Activated T-cell treated with anti-CD3 and anti-CD28 coated beads, Interleukin-2, amount 50 U/mL, for 4 hours (primary cell): ENCODE data around the gene SH3GL2. TPM values are rescaled to one million over a fixed set of nuclear protein-coding genes. Genes with fewer than 3 reads are reported as not detected.

Experiments
- ATAC-seq, 2 donors: fragments of 200-7000 bp; cut with Tn5 transposase; one replicate each; pipeline ENCODE4 v1.10.0; 2021
- DNase-seq: peaks from one replicate; pipeline ENCODE4 v3.0.0-alpha.2; 2020
- H3K27me3 Mint-ChIP-seq: one replicate; pipeline ENCODE4 v1.8.0; 2021; ENCODE audit warnings: low read depth, mixed read lengths
- H3K36me3 Mint-ChIP-seq: one replicate; pipeline ENCODE4 v1.8.0; 2022; ENCODE audit warnings: mixed read lengths; ENCODE audit not compliant: insufficient read depth
- H3K4me1 Mint-ChIP-seq: one replicate; pipeline ENCODE4 v1.8.0; 2021; ENCODE audit warnings: low read depth, mixed read lengths
- H3K4me3 Mint-ChIP-seq: one replicate; pipeline ENCODE4 v1.8.0; 2021; ENCODE audit warnings: mild to moderate bottlenecking, moderate library complexity, mixed read lengths
- H3K9me3 Mint-ChIP-seq: one replicate; pipeline ENCODE4 v1.8.0; 2021; ENCODE audit warnings: mixed read lengths
- total RNA-seq, 3 donors: library from RNA; stranded (reverse); gene quantifications; one replicate each; pipeline ENCODE4 v1.2.1, GENCODE V29; 2021

SH3GL2 gene
- total RNA-seq, 3 donors from 2014 or later = not detected

DNA sequence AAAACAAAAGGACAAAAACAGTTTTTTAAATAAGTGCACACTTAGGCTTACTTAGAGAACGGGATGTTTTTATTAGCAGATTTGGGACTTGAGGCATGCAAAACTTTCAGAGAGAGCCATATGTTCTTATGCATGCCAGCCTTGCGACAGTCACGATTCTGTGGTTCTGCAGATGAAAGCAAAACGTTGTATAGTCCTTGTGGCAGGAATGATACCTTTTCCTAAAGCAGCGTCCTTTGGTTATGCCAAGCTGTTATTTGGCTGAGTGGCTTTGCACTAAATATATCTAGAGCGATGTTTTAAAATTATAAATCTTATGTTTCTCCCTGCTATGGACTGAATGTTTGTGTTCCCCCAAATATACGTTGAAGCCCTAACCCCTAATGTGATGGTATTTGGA lies 152.0 kb downstream of the SH3GL2 start:
- Mint-ChIP-seq H3K4me1 (no peaks in the 10 kb centered on the region), H3K4me3 (no peak overlapping the region), H3K36me3 (no peaks in the 10 kb centered on the region), H3K9me3 (no peaks in the 10 kb centered on the region), H3K27me3 (no peaks in the 10 kb centered on the region)
- no peak for DNase-seq
- ATAC-seq = no peak

DNA sequence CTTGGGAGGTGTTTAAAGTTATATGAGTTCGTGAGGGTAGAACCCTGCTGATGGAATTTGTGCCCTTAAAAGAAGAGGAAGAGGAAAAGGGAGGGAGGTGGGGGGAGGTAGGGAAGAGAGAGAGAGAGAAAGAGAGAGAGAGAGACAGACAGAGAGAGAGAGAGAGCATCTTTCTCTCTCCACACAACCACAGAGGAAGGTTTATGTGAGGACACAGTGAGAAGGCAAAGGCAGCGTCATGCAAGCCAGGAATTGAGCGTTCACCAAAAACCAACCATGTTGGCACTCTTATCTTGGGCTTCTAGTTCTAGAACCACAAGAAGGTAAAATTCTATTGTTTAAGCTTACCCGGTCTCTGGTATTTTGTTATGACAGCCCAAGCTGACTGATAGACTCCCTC lies 152.4 kb downstream of the SH3GL2 start:
- DNase-seq = no peak
- H3K27me3 Mint-ChIP-seq = no peaks in the 10 kb centered on the region

GRCh38 chr9:17734674-17735073 lies 155.8 kb downstream of the SH3GL2 start:
- Mint-ChIP-seq H3K36me3 (no peaks in the 10 kb centered on the region), H3K27me3 (no peaks in the 10 kb centered on the region), H3K9me3 (peaks cover 5% of the 10 kb centered on the region), H3K4me3 (no peak overlapping the region), H3K4me1 (no peaks in the 10 kb centered on the region)
- ATAC-seq = no peak
- DNase-seq = no peak

More for the DNA sequence above, 152.4 kb downstream of the SH3GL2 start:
- Mint-ChIP-seq H3K4me3 (no peak overlapping the region), H3K4me1 (no peaks in the 10 kb centered on the region), H3K36me3 (no peaks in the 10 kb centered on the region), H3K9me3 (no peaks in the 10 kb centered on the region)
- no peak for ATAC-seq

- Mint-ChIP-seq H3K36me3 (no peaks in the 10 kb centered on the region), H3K4me3 (no peak overlapping the region), H3K9me3 (peaks cover 5% of the 10 kb centered on the region), H3K4me1 (no peaks in the 10 kb centered on the region), H3K27me3 (no peaks in the 10 kb centered on the region)
- no peak for DNase-seq
- ATAC-seq = no peak
Measured at GRCh38 chr9:17735859-17736258, 157.0 kb downstream of the SH3GL2 start.

DNA sequence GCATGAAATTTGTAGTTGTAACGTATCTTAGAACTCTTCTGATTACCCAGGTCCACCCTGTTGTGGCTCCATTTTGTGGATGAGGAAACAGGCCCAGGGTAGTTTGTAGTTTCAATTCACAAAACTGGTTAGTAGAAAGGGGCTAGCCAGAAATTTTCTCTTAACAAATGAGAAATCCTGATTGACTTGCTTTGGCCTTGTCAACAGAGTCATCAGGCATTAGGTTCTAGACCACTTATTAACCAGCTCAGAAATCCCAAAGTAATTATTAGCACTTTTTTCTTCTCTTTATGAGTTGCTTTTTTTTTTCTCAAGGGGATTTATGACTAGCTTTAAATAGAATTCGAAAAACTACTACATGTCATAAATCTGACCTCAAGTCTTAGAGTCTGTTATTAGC lies 160.2 kb downstream of the SH3GL2 start:
- DNase-seq (no peak), ATAC-seq (no peak)
- peaks cover 5% of the 10 kb centered on the region for H3K9me3 Mint-ChIP-seq
- H3K4me3 Mint-ChIP-seq = no peak overlapping the region
- no peaks in the 10 kb centered on the region for H3K36me3 Mint-ChIP-seq
- no peaks in the 10 kb centered on the region for H3K4me1 Mint-ChIP-seq
- H3K27me3 Mint-ChIP-seq = no peaks in the 10 kb centered on the region

GRCh38 chr9:17739736-17740135 lies 160.9 kb downstream of the SH3GL2 start:
- Mint-ChIP-seq H3K27me3 (no peaks in the 10 kb centered on the region), H3K4me1 (no peaks in the 10 kb centered on the region), H3K4me3 (no peak overlapping the region), H3K9me3 (peaks cover 5% of the 10 kb centered on the region), H3K36me3 (no peaks in the 10 kb centered on the region)
- ATAC-seq = no peak
- no peak for DNase-seq

DNA sequence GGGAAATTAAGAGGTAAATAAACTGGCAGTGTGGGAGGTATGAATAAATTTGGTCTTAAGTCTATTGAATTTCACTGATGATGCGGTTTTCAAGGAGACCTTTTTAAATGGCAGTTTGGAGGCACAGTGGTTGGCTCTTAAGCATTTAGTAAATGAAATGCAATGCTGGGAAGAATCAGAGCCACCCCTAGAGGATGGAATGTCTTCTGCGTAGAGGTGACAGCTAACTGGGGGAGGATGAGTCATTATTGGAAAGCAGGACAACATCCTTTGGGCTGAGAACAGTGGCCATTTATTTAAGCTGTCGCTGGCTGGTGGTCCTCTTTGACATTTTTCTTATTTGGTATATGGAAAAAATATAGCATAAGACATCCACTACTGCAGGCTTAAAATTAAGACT lies 163.2 kb downstream of the SH3GL2 start:
- no peak for ATAC-seq
- H3K36me3 Mint-ChIP-seq = no peaks in the 10 kb centered on the region
- no peak for DNase-seq
- no peaks in the 10 kb centered on the region for H3K27me3 Mint-ChIP-seq
- no peaks in the 10 kb centered on the region for H3K9me3 Mint-ChIP-seq
- no peaks in the 10 kb centered on the region for H3K4me1 Mint-ChIP-seq
- no peak overlapping the region for H3K4me3 Mint-ChIP-seq

GRCh38 chr9:17744786-17745185 lies 165.9 kb downstream of the SH3GL2 start:
- ATAC-seq (no peak), DNase-seq (no peak)
- H3K27me3 Mint-ChIP-seq = no peaks in the 10 kb centered on the region
- H3K36me3 Mint-ChIP-seq = no peaks in the 10 kb centered on the region
- H3K9me3 Mint-ChIP-seq = peaks cover 3% of the 10 kb centered on the region
- no peaks in the 10 kb centered on the region for H3K4me1 Mint-ChIP-seq
- no peak overlapping the region for H3K4me3 Mint-ChIP-seq

DNA sequence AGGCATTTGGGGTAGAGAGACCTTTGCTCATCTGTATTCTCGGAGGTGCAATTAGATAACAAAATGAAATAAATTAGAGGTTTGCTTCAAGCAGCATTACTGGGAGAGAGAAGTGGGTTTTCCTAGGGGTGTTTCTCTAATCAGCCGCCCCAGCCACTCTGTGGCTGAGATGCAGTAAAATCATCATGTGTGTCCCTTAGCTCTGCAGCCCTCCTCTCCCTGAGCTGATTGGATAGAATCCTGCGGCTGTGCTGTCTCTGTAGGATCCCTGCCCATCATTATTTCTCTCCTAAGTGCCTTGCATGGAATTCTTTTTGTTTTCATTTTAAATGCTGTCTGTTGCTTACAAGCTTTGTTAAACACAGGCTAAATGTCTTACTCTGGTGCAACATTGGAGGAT lies 171.4 kb downstream of the SH3GL2 start:
- H3K4me1 Mint-ChIP-seq = no peaks in the 10 kb centered on the region

GRCh38 chr9:17751486-17751885 lies 172.6 kb downstream of the SH3GL2 start:
- no peaks in the 10 kb centered on the region for H3K4me1 Mint-ChIP-seq

More for the DNA sequence above, 171.4 kb downstream of the SH3GL2 start:
- no peak for DNase-seq
- H3K27me3 Mint-ChIP-seq = no peaks in the 10 kb centered on the region
- no peak for ATAC-seq
- H3K36me3 Mint-ChIP-seq = no peaks in the 10 kb centered on the region
- H3K9me3 Mint-ChIP-seq = peaks cover 9% of the 10 kb centered on the region
- no peak overlapping the region for H3K4me3 Mint-ChIP-seq

DNA sequence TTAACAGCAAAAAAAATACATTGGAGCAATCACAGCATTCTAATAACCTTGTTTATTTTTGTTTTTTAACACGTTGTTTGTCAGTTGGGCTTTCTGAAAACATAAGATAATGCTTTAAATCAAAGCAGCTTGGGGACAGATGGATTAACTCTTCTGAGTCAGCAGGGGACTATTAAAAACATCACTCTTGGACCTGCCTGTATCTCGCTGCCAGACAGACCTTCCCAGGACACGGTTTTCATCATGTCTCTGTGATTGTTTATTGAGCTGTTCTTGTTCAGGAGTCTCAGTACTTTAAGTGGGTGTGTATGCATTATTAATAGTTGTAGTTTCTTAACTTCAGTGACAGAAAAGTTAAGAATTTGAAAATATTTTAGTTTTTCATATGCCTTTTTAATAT lies 173.2 kb downstream of the SH3GL2 start:
- Mint-ChIP-seq H3K4me3 (no peak overlapping the region), H3K9me3 (peaks cover 9% of the 10 kb centered on the region), H3K27me3 (no peaks in the 10 kb centered on the region), H3K4me1 (no peaks in the 10 kb centered on the region), H3K36me3 (no peaks in the 10 kb centered on the region)
- DNase-seq = no peak
- ATAC-seq = no peak

More at GRCh38 chr9:17751486-17751885, 172.6 kb downstream of the SH3GL2 start:
- H3K9me3 Mint-ChIP-seq = peaks cover 9% of the 10 kb centered on the region
- no peaks in the 10 kb centered on the region for H3K36me3 Mint-ChIP-seq
- no peaks in the 10 kb centered on the region for H3K27me3 Mint-ChIP-seq
- ATAC-seq = no peak
- H3K4me3 Mint-ChIP-seq = no peak overlapping the region
- DNase-seq = no peak

DNA sequence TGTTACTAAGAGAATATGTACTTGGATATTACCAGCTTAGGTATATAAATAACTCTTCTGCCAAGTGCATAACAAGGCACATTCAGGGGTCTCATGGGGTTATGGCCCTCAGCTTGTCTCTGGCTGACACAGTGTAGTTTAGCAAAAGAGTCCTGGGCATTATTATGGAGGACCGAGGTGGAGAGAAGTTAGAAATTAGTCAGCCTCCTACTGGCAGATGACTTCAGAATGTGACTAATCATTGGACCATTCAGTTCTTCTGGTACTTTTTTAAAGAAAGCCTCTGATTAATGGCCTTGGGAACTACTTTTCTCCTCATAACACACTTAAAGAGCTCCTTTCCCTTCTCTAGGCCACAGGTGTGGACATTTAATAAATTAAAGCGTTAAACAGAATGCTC lies 178.9 kb downstream of the SH3GL2 start:
- Mint-ChIP-seq H3K4me3 (no peak overlapping the region), H3K27me3 (no peaks in the 10 kb centered on the region), H3K36me3 (no peaks in the 10 kb centered on the region), H3K9me3 (peaks cover 4% of the 10 kb centered on the region), H3K4me1 (no peaks in the 10 kb centered on the region)
- no peak for DNase-seq
- ATAC-seq = no peak

GRCh38 chr9:17760250-17760649 lies 181.4 kb downstream of the SH3GL2 start:
- H3K36me3 Mint-ChIP-seq = no peaks in the 10 kb centered on the region
- H3K4me3 Mint-ChIP-seq = no peak overlapping the region
- H3K27me3 Mint-ChIP-seq = no peaks in the 10 kb centered on the region
- no peaks in the 10 kb centered on the region for H3K9me3 Mint-ChIP-seq
- no peak for ATAC-seq
- DNase-seq = no peak
- H3K4me1 Mint-ChIP-seq = no peaks in the 10 kb centered on the region

GRCh38 chr9:17761984-17762676 lies 183.3 kb downstream of the SH3GL2 start:
- ATAC-seq (no peak), DNase-seq (no peak)
- Mint-ChIP-seq H3K4me1 (no peaks in the 10 kb centered on the region), H3K27me3 (no peaks in the 10 kb centered on the region), H3K9me3 (no peaks in the 10 kb centered on the region), H3K4me3 (no peak overlapping the region), H3K36me3 (no peaks in the 10 kb centered on the region)

- no peak for ATAC-seq
- no peak for DNase-seq
Measured at GRCh38 chr9:17764306-17764705, 185.4 kb downstream of the SH3GL2 start.

More at GRCh38 chr9:17764306-17764705, 185.4 kb downstream of the SH3GL2 start:
- Mint-ChIP-seq H3K27me3 (no peaks in the 10 kb centered on the region), H3K9me3 (no peaks in the 10 kb centered on the region), H3K36me3 (no peaks in the 10 kb centered on the region), H3K4me1 (no peaks in the 10 kb centered on the region), H3K4me3 (no peak overlapping the region)
